Type B pancreatic cell (in vitro differentiated cells): ENCODE results near the gene ZNF429. TPM values are rescaled to one million over a fixed set of nuclear protein-coding genes. Genes with fewer than 3 reads are reported as not detected.
A peak's percentile ranks its signal among the peaks of the same experiment; 100 is the strongest.

Source experiments
- DNase-seq: peaks from one replicate; pipeline ENCODE4 v3.0.0; 2021; ENCODE audit warnings: mixed read lengths; ENCODE audit not compliant: unreplicated experiment; ENCODE audit errors: extremely low spot score
- H3K27ac Mint-ChIP-seq: 2 replicates; pipeline ENCODE4 v1.8.0; 2021; ENCODE audit warnings: mild to moderate bottlenecking, mixed read lengths
- H3K27me3 Mint-ChIP-seq: 2 replicates; pipeline ENCODE4 v1.8.0; 2021; ENCODE audit warnings: mixed read lengths
- H3K36me3 Mint-ChIP-seq: 2 replicates; pipeline ENCODE4 v1.8.0; 2021; ENCODE audit warnings: mixed read lengths
- H3K4me1 Mint-ChIP-seq: one replicate; pipeline ENCODE4 v1.8.0; 2021; ENCODE audit warnings: mixed read lengths; ENCODE audit not compliant: unreplicated experiment
- H3K4me3 Mint-ChIP-seq: 2 replicates; pipeline ENCODE4 v1.8.0; 2021; ENCODE audit warnings: mild to moderate bottlenecking, mixed read lengths
- H3K9me3 Mint-ChIP-seq: 2 replicates; pipeline ENCODE4 v1.8.0; 2021; ENCODE audit warnings: mixed read lengths
- CTCF ChIP-seq: fragments of 200-600 bp; sonication (generic); conservative IDR thresholded peaks from 2 replicates; pipeline ENCODE4 v1.5.0; 2021; ENCODE audit warnings: antibody characterized with exemption, mild to moderate bottlenecking
- total RNA-seq: library from RNA; stranded (reverse); gene quantifications from 2 replicates; pipeline ENCODE4 v1.2.1, GENCODE V29; 2021; ENCODE audit warnings: low replicate concordance

ZNF429 gene
- total RNA-seq, 1 donor from 2014 or later: 20.6 TPM

- no peaks in the 10 kb centered on the region for H3K27me3 Mint-ChIP-seq
- peaks cover 7% of the 10 kb centered on the region for H3K4me1 Mint-ChIP-seq
- H3K27ac Mint-ChIP-seq: no peak overlapping the region
- H3K36me3 Mint-ChIP-seq: peaks cover 28% of the 10 kb centered on the region
- H3K4me3 Mint-ChIP-seq: no peak overlapping the region
- peak; percentile 63 for TF ChIP-seq CTCF
- DNase-seq: no peak
- H3K9me3 Mint-ChIP-seq: peaks cover 5% of the 10 kb centered on the region
Measured at GRCh38 chr19:21483589-21484170, 21.7 kb upstream of the ZNF429 start.

- no peak for TF ChIP-seq CTCF
- Mint-ChIP-seq H3K27me3 (no peaks in the 10 kb centered on the region), H3K9me3 (peaks cover 5% of the 10 kb centered on the region), H3K36me3 (peaks cover 33% of the 10 kb centered on the region), H3K27ac (no peak overlapping the region), H3K4me3 (no peak overlapping the region), H3K4me1 (peaks cover 7% of the 10 kb centered on the region)
- DNase-seq: no peak
Measured at GRCh38 chr19:21484631-21485030, 20.8 kb upstream of the ZNF429 start.

GRCh38 chr19:21485926-21486325 lies 19.5 kb upstream of the ZNF429 start:
- DNase-seq: no peak
- no peak overlapping the region for H3K4me3 Mint-ChIP-seq
- peaks cover 38% of the 10 kb centered on the region for H3K36me3 Mint-ChIP-seq
- no peak for TF ChIP-seq CTCF
- no peaks in the 10 kb centered on the region for H3K27me3 Mint-ChIP-seq
- H3K9me3 Mint-ChIP-seq: peaks cover 5% of the 10 kb centered on the region
- no peaks in the 10 kb centered on the region for H3K4me1 Mint-ChIP-seq
- H3K27ac Mint-ChIP-seq: no peak overlapping the region

- Mint-ChIP-seq H3K27me3 (no peaks in the 10 kb centered on the region), H3K4me3 (no peak overlapping the region), H3K36me3 (peaks cover 35% of the 10 kb centered on the region), H3K27ac (no peak overlapping the region), H3K4me1 (no peaks in the 10 kb centered on the region), H3K9me3 (peaks cover 5% of the 10 kb centered on the region)
- TF ChIP-seq CTCF: no peak
- DNase-seq: no peak
Measured at GRCh38 chr19:21487969-21488368, 17.4 kb upstream of the ZNF429 start.

GRCh38 chr19:21491146-21491545 lies 14.3 kb upstream of the ZNF429 start:
- no peak for DNase-seq
- Mint-ChIP-seq H3K27ac (no peak overlapping the region), H3K36me3 (peaks cover 34% of the 10 kb centered on the region), H3K9me3 (no peaks in the 10 kb centered on the region), H3K4me3 (no peak overlapping the region), H3K27me3 (no peaks in the 10 kb centered on the region), H3K4me1 (no peaks in the 10 kb centered on the region)
- TF ChIP-seq CTCF: no peak
